K562 (cell line): ENCODE results near the gene VWF. TPM values are rescaled to one million over a fixed set of nuclear protein-coding genes. Genes with fewer than 3 reads are reported as not detected.

Source experiments
- ATAC-seq: fragments of 200-7000 bp; cut with Tn5 transposase; 3 replicates; pipeline ENCODE4 v1.9.1; 2020; ENCODE audit warnings: moderate library complexity
- BruUV-seq: library from RNA; stranded (reverse); fragments of 400-500 nt; replicated peaks from 2 replicates; lab custom pipeline; 2021; lab: Mats Ljungman, UMichigan
- CTCF ChIA-PET: fragments of 300-600 bp; formaldehyde crosslinking; extraction: SDS; loops from one replicate; lab custom pipeline; 2021; ENCODE audit warnings: low intra/inter-chr PET ratio; lab: Yijun Ruan, JAX
- POLR2A ChIA-PET: fragments of 300-600, 350-650 bp; sonication (Branson Sonifier 250); formaldehyde crosslinking; extraction: SDS; loops from one replicate; lab custom pipeline; 2021; ENCODE audit warnings: antibody characterized with exemption, inconsistent platforms; lab: Yijun Ruan, JAX
- DNase-seq, 4 experiments: peaks; one replicate each; pipeline versions ENCODE4 v3.0.0 to v3.0.0-alpha.2; 2011 to 2018; ENCODE audit warnings: low spot score in 3 of 4, mixed read lengths in 3 of 4; ENCODE audit errors: extremely low read depth in 1 of 4
- FAIRE-seq: peaks from 2 replicates; lab custom pipeline; 2011; peaks lifted over from hg19 to GRCh38; lab: Jason Lieb, UNC
- H2AFZ ChIP-seq: 2 replicates; pipeline ENCODE4 v1.6.0; 2011; ENCODE audit warnings: low read depth, low read length, control low read depth, inconsistent platforms
- H3K27ac ChIP-seq: fragments of 200-600 bp; 3 replicates; pipeline ENCODE4 v1.8.0; 2011; ENCODE audit warnings: low read depth, mild to moderate bottlenecking, control low read depth, inconsistent platforms, low read length, moderate library complexity, mixed read lengths; ENCODE audit errors: extremely low read depth
- H3K27me3 ChIP-seq, 2 experiments: fragments of 300-600 bp in 1 of 2; 2 replicates in 1 of 2; 3 replicates in 1 of 2; pipeline versions ENCODE4 v1.6.0 to v1.8.0; 2011; ENCODE audit warnings: inconsistent platforms in 2 of 2, low read length in 2 of 2, mild to moderate bottlenecking in 1 of 2, mixed read lengths in 1 of 2, moderate library complexity in 1 of 2; ENCODE audit not compliant: control insufficient read depth in 2 of 2, insufficient read depth in 2 of 2
- H3K36me3 ChIP-seq: fragments of 300-600 bp; 3 replicates; pipeline ENCODE4 v1.8.0; 2011; ENCODE audit warnings: mild to moderate bottlenecking, low read length, inconsistent platforms; ENCODE audit not compliant: control insufficient read depth, insufficient read depth
- H3K4me1 ChIP-seq, 2 experiments: fragments of 200-600 bp in 1 of 2; replicated peaks in 1 of 2; 2 replicates in 1 of 2; 3 replicates in 1 of 2; pipeline versions ENCODE4 v1.5.1 to v1.8.0; 2011; ENCODE audit warnings: inconsistent platforms in 2 of 2, low read length in 2 of 2, mild to moderate bottlenecking in 1 of 2, mixed read lengths in 1 of 2, moderate library complexity in 1 of 2; ENCODE audit not compliant: control insufficient read depth in 2 of 2, insufficient read depth in 2 of 2
- H3K4me2 ChIP-seq: 2 replicates; pipeline ENCODE4 v1.6.1; 2011; ENCODE audit warnings: low read length, control low read depth, inconsistent platforms, mixed read lengths; ENCODE audit not compliant: insufficient read depth
- H3K4me3 ChIP-seq: fragments of 200-600 bp; sonication (generic), shearing (Covaris generic); 2 replicates; pipeline ENCODE4 v1.5.1; 2016; ENCODE audit warnings: control low read depth, inconsistent platforms
- H3K79me2 ChIP-seq: fragments of 200-600 bp; 3 replicates; pipeline ENCODE4 v1.8.0; 2011; ENCODE audit warnings: low read length, inconsistent platforms; ENCODE audit not compliant: control insufficient read depth, insufficient read depth
- H3K9ac ChIP-seq, 2 experiments: 2 replicates each; pipeline versions ENCODE4 v1.6.0 to v1.6.1; 2011; ENCODE audit warnings: low read depth in 2 of 2, low read length in 2 of 2, control low read depth in 1 of 2, inconsistent platforms in 1 of 2, mild to moderate bottlenecking in 1 of 2, mixed read lengths in 1 of 2; ENCODE audit not compliant: insufficient read depth in 1 of 2
- H3K9me1 ChIP-seq: one replicate; pipeline ENCODE4 v1.6.0; 2011; ENCODE audit warnings: inconsistent platforms, mild to moderate bottlenecking, low read length, moderate library complexity; ENCODE audit not compliant: control insufficient read depth, insufficient read depth
- H3K9me3 ChIP-seq: replicated peaks from 2 replicates; pipeline ENCODE4 v1.5.1; 2011; ENCODE audit warnings: low read depth, low read length, inconsistent platforms; ENCODE audit not compliant: control insufficient read depth, insufficient read depth
- H4K20me1 ChIP-seq: replicated peaks from 2 replicates; pipeline ENCODE4 v1.6.1; 2011; ENCODE audit warnings: low read length, inconsistent platforms, mixed read lengths; ENCODE audit not compliant: control insufficient read depth, insufficient read depth
- CBX1 ChIP-seq: sonication (generic); IDR thresholded peaks from 2 replicates; pipeline ENCODE4 v1.6.1; 2016; ENCODE audit warnings: antibody characterized with exemption, low read depth, mild to moderate bottlenecking
- CREM ChIP-seq: IDR thresholded peaks from 2 replicates; pipeline ENCODE4 v1.6.1; 2014; ENCODE audit warnings: antibody characterized with exemption, low read depth
- EHMT2 ChIP-seq: fragments of 450-650 bp; IDR thresholded peaks from 2 replicates; pipeline ENCODE4 v1.6.1; 2018; ENCODE audit warnings: antibody characterized with exemption
- NELFE ChIP-seq: IDR thresholded peaks from 2 replicates; pipeline ENCODE4 v1.6.1; 2011; ENCODE audit warnings: mild to moderate bottlenecking; ENCODE audit not compliant: insufficient read depth, insufficient read length
- POLR2H ChIP-seq: IDR thresholded peaks from 2 replicates; pipeline ENCODE4 v1.6.1; 2016; ENCODE audit warnings: missing genetic modification characterization, low read depth, mild to moderate bottlenecking, control low read depth, missing compliant biosample characterization, moderate library complexity
- SETDB1 ChIP-seq: IDR thresholded peaks from one replicate; pipeline ENCODE4 v1.6.1; 2012; ENCODE audit warnings: low read length, control low read depth, inconsistent platforms
- SNIP1 ChIP-seq: fragments of 450-650 bp; IDR thresholded peaks from 2 replicates; pipeline ENCODE4 v1.7.1; 2017; ENCODE audit warnings: low read depth, mild to moderate bottlenecking
- ZFPM2 ChIP-seq: fragments of 250-450 bp; sonication (Bioruptor Pico); IDR thresholded peaks from 2 replicates; pipeline ENCODE4 v1.5.1; 2022; ENCODE audit warnings: mild to moderate bottlenecking
- WGBS: fragments of 100-300 bp; shearing (Covaris generic); methylation state at CpG from one replicate; pipeline ENCODE4 v1.1.6; 2016; ENCODE audit warnings: low coverage, mixed read lengths; ENCODE audit not compliant: insufficient coverage; ENCODE audit errors: missing lambda C conversion rate; 5-methylcytosine and 5-hydroxymethylcytosine counted together
- in situ Hi-C: fragments of 300-500 bp; cut with MboI; formaldehyde crosslinking; loops from 4 replicates; pipeline ENCODE4 v1.15.0; 2018; ENCODE audit warnings: inconsistent platforms, mixed read lengths
- intact Hi-C: fragments of 100-400 bp; cut with micrococcal nuclease; formaldehyde crosslinking; loops from 2 replicates; pipeline ENCODE4 v1.14.2; 2022
- polyA plus RNA-seq, 8 experiments: library from polyadenylated mRNA; depleted of rRNA in 4 of 8; stranded (reverse) in 5 of 8; unstranded in 3 of 8; fragments of >200 nt; fragmentation: Nextera tagmentation in 2 of 8; fragmentation: Illumina TruSeq in 1 of 8; extraction: Ambion mirVana in 2 of 8; extraction: Trizol in 1 of 8; gene quantifications; 2 replicates each; pipeline versions ENCODE4 v1.2.1 to v1.2.3, GENCODE V29; 2011 to 2014; ENCODE audit warnings: inconsistent platforms in 1 of 8, missing spikeins in 1 of 8
- total RNA-seq, 7 experiments: library from RNA; depleted of rRNA in 6 of 7; stranded (reverse); fragments of >200 nt in 6 of 7; fragmentation: Illumina TruSeq in 2 of 7; extraction: Trizol in 2 of 7; gene quantifications; 2 replicates each; pipeline versions ENCODE4 v1.2.1 to v1.2.3, GENCODE V29; 2011 to 2021; ENCODE audit warnings: low replicate concordance in 1 of 7
- TF ChIP-seq, protein P1 (sequence below): sonication (generic); formaldehyde crosslinking; IDR thresholded peaks from 2 replicates; pipeline ENCODE4 v1.8.0; 2022; ENCODE audit warnings: mild to moderate bottlenecking, missing genetic modification reagents
- TF ChIP-seq, protein P2 (sequence below): fragments of 150-350 bp; conservative IDR thresholded peaks from 2 replicates; pipeline ENCODE4 v1.6.1; 2014; ENCODE audit warnings: low read length
- TF ChIP-seq, protein P3 (sequence below): IDR thresholded peaks from 2 replicates; pipeline ENCODE4 v1.6.1; 2016; ENCODE audit warnings: missing genetic modification characterization, missing compliant biosample characterization
- TF ChIP-seq, protein P4 (sequence below): fragments of 450-650 bp; IDR thresholded peaks from 2 replicates; pipeline ENCODE4 v1.6.1; 2018; ENCODE audit not compliant: partially characterized antibody

The VWF gene
- total and polyA plus RNA-seq, 9 of the 15 experiments (the other 6 are each of a cell fraction or from before 2014, with no cell fraction given): 0.53 TPM; not detected in 8

DNA sequence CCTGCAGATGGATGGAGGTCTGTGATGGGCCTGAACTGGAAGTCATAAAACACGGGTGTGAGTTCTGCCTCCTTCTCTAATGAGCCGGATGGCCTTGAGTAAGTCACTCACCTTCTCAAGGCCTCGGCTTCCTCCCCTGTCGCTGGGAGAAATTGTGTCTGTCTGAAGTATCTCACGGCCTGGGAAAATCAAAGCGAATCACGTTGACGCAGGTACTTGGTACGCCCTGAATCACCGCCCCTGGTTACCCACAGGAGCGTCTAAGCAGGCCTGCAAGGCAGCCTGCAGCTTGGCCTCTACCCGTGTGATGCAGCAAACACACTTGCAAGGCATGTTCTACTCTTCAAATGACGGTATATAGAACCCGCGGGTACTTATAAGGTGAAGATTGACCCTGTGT lies 47.6 kb upstream of the VWF start:
- WGBS: 64% methylated on average over 8 of the region's 15 CpGs
- DNase-seq (no peak), FAIRE-seq (no peak), ATAC-seq (no peak)
- no peak overlapping the region for H3K9ac ChIP-seq
- no TSS peak for BruUV-seq
- no peak overlapping the region for H3K27ac ChIP-seq
- H3K4me2 ChIP-seq: no peak overlapping the region
- no peaks in the 10 kb centered on the region; the same call in none of the 2 replicates for H3K9me3 ChIP-seq
- no peaks in the 10 kb centered on the region for H3K27me3 ChIP-seq
- H2AFZ ChIP-seq: no peak overlapping the region
- in situ Hi-C loops: no loop called here
- POLR2A ChIA-PET: interaction anchor here (0.6 kb wide), 1 partner anchor 15 kb away, joined by 3 read pairs; no protein-coding TSS in a partner anchor
- peaks cover 15 to 19% of the 10 kb centered on the region in 2 experiments for H3K4me1 ChIP-seq
- H3K79me2 ChIP-seq: no peaks in the 10 kb centered on the region
- CTCF ChIA-PET: no interaction called here
- H3K36me3 ChIP-seq: no peaks in the 10 kb centered on the region
- H4K20me1 ChIP-seq: no peaks in the 10 kb centered on the region
- intact Hi-C loops: no loop called here
- H3K9me1 ChIP-seq: no peaks in the 10 kb centered on the region
- H3K4me3 ChIP-seq: no peak overlapping the region
- TF ChIP-seq EHMT2: no peak
- TF ChIP-seq, protein P1, sequence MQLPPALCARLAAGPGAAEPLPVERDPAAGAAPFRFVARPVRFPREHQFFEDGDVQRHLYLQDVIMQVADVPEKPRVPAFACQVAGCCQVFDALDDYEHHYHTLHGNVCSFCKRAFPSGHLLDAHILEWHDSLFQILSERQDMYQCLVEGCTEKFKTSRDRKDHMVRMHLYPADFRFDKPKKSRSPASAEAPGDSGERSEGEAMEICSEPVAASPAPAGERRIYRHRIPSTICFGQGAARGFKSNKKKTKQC (CRISPR knock-in tag): no peak
- TF ChIP-seq, protein P2, sequence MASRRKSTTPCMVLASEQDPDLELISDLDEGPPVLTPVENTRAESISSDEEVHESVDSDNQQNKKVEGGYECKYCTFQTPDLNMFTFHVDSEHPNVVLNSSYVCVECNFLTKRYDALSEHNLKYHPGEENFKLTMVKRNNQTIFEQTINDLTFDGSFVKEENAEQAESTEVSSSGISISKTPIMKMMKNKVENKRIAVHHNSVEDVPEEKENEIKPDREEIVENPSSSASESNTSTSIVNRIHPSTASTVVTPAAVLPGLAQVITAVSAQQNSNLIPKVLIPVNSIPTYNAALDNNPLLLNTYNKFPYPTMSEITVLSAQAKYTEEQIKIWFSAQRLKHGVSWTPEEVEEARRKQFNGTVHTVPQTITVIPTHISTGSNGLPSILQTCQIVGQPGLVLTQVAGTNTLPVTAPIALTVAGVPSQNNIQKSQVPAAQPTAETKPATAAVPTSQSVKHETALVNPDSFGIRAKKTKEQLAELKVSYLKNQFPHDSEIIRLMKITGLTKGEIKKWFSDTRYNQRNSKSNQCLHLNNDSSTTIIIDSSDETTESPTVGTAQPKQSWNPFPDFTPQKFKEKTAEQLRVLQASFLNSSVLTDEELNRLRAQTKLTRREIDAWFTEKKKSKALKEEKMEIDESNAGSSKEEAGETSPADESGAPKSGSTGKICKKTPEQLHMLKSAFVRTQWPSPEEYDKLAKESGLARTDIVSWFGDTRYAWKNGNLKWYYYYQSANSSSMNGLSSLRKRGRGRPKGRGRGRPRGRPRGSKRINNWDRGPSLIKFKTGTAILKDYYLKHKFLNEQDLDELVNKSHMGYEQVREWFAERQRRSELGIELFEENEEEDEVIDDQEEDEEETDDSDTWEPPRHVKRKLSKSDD: no peak
- TF ChIP-seq NELFE: no peak
- no peak for TF ChIP-seq CBX1
- TF ChIP-seq, protein P3, sequence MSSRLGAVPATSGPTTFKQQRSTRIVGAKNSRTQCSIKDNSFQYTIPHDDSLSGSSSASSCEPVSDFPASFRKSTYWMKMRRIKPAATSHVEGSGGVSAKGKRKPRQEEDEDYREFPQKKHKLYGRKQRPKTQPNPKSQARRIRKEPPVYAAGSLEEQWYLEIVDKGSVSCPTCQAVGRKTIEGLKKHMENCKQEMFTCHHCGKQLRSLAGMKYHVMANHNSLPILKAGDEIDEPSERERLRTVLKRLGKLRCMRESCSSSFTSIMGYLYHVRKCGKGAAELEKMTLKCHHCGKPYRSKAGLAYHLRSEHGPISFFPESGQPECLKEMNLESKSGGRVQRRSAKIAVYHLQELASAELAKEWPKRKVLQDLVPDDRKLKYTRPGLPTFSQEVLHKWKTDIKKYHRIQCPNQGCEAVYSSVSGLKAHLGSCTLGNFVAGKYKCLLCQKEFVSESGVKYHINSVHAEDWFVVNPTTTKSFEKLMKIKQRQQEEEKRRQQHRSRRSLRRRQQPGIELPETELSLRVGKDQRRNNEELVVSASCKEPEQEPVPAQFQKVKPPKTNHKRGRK (tag): no peak
- TF ChIP-seq SETDB1: no peak
- TF ChIP-seq POLR2H (tag): no peak
- TF ChIP-seq, protein P4, sequence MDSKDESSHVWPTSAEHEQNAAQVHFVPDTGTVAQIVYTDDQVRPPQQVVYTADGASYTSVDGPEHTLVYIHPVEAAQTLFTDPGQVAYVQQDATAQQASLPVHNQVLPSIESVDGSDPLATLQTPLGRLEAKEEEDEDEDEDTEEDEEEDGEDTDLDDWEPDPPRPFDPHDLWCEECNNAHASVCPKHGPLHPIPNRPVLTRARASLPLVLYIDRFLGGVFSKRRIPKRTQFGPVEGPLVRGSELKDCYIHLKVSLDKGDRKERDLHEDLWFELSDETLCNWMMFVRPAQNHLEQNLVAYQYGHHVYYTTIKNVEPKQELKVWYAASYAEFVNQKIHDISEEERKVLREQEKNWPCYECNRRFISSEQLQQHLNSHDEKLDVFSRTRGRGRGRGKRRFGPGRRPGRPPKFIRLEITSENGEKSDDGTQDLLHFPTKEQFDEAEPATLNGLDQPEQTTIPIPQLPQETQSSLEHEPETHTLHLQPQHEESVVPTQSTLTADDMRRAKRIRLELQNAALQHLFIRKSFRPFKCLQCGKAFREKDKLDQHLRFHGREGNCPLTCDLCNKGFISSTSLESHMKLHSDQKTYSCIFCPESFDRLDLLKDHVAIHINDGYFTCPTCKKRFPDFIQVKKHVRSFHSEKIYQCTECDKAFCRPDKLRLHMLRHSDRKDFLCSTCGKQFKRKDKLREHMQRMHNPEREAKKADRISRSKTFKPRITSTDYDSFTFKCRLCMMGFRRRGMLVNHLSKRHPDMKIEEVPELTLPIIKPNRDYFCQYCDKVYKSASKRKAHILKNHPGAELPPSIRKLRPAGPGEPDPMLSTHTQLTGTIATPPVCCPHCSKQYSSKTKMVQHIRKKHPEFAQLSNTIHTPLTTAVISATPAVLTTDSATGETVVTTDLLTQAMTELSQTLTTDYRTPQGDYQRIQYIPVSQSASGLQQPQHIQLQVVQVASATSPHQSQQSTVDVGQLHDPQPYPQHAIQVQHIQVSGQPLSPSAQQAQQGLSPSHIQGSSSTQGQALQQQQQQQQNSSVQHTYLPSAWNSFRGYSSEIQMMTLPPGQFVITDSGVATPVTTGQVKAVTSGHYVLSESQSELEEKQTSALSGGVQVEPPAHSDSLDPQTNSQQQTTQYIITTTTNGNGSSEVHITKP: no peak
- TF ChIP-seq CREM: no peak
- no peak for TF ChIP-seq SNIP1
- TF ChIP-seq ZFPM2: no peak
